ENCODE data around the gene BTN3A1.
A peak's percentile ranks its signal among the peaks of the same experiment; 100 is the strongest.

Gene BTN3A1

DNA sequence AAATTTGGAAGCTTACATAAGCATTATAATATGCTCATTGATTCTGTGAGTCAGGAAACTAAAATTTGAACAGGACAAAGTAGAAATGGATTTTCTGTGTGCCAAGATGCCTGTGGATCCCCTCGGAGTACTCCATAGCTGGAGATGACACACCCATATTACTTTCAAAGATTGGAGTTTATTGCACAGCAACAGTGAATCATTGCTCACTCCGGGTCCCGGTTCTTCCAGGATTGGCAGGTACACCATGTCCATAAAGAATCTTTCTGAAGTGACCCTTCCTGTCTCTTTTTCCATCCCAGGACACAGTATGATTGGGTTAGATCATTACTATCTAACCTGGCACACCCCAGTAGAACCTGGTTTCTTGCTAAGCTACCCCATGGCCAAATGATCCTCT is 21.8 kb upstream of the BTN3A1 start:
- no peak for DNase-seq

DNA sequence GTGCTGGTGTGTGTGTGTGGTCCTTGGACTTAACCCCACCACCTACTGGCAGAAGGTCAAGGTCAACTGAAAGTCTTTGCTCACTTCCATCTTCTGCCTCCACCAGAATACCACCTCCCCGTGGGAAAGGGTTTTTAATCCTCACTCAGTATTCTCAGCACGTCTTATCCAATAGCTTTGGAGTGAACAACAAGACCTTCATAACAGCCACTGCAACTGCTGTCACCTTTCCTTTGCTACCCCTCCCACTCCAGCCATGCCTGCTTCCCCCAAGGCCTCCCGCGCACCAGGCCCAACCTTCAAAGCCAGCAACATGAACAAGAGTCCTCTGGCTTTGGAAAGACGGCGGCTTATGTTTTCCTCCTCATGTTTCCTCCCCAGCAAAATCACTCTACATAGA is 20.0 kb upstream of the BTN3A1 start:
- no peak for DNase-seq

DNA sequence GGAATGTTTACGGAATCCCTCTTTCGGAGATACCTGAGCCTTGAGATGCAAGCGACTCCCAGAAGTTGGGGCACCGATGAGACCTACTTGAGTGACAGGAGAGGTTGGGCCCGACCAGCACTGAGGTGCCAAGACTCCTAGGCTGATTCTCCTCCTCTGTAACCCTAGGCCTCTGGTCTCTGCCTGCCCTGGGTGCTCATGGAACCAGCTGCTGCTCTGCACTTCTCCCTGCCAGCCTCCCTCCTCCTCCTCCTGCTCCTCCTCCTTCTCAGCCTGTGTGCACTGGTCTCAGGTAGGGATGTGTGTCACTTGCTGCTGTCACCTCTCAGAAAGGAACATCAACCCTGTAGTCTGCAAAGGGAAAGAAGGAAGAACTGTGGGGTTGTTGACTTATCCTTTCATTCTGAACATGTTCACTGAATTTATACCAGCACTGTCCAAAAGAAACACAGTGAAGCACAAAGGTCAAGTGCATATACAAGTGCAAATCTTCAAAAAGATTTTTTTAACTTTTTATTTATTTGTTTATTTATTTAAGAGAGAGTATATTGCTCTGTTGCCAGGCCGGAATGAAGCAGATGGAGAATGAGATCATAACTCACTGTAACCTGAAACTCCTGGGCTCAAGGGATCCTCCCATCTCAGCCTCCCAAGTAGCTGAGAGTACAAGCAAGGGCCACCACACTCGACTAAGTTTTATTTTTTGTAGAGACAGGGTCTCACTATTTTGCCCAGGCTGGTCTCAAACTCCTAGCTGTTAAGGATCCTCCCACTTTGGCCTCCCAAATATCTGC is 18.3 kb upstream of the BTN3A1 start:
- DNase-seq = peak; percentile 22

DNA sequence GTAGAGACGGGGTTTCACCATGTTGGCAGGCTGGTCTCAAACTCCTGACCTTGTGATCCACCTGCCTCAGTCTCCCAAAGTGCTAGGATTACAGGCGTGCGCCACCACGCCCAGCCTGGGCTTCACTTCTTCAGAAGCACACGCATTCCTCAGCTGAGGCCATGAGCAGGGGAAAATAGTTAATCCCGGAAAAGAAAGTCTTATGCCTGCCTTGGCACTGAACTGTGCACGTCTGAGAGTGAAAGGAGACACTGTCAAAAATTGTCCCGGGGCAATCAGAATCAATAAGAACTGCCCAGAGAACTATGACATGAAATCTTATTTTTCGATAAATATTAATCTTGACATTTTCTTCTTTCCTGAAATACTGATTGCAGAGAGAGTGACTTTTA is 16.3 kb upstream of the BTN3A1 start:
- DNase-seq = no peak

DNA sequence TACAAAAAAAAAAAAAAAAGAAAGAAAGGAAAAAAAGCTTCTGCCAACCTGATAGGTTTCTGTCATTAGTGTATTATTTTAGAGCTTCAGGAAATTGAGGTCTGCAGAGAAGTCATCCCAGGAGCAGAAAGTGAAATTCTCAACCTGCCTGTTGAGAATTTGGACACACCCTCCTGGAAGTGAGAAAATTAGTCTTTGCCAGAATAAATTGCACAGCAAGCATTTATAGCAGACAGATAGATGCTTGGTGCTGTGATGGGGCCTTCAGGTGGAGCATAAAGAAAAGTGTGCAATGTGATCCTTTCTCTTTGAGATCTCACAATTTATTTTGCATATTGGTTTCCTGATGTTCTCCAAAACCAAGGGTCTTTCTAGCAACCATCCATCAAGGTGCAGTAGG is 14.5 kb upstream of the BTN3A1 start:
- no peak for DNase-seq

DNA sequence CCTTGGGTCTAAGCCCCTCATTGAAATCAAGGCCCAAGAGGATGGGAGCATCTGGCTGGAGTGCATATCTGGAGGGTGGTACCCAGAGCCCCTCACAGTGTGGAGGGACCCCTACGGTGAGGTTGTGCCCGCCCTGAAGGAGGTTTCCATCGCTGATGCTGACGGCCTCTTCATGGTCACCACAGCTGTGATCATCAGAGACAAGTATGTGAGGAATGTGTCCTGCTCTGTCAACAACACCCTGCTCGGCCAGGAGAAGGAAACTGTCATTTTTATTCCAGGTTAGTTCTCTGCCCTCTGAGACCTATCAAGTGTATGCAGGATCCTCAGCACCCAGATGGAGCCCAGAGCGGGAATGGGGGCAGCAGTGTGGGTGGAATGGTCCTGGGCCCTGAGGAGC is 14.1 kb upstream of the BTN3A1 start:
- DNase-seq = no peak

DNA sequence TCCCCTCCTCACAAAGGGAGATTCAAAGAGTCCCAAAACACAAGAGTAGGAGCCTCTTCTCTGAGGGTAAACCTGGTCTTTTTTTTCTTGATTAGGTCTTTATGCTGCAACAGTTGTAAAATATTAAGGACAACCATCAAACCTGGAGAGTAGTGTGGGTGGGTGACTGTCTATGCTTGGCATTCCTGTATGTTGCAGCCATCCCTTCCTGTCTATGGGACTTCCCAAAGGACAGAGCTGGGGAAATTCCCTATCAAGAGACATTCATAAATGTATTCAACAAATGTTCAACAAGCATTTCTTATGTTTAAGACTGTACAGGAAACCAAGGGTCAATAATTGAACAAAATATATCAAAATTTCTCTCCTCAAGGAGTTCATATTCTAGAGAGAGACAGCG is 13.6 kb upstream of the BTN3A1 start:
- DNase-seq = no peak

DNA sequence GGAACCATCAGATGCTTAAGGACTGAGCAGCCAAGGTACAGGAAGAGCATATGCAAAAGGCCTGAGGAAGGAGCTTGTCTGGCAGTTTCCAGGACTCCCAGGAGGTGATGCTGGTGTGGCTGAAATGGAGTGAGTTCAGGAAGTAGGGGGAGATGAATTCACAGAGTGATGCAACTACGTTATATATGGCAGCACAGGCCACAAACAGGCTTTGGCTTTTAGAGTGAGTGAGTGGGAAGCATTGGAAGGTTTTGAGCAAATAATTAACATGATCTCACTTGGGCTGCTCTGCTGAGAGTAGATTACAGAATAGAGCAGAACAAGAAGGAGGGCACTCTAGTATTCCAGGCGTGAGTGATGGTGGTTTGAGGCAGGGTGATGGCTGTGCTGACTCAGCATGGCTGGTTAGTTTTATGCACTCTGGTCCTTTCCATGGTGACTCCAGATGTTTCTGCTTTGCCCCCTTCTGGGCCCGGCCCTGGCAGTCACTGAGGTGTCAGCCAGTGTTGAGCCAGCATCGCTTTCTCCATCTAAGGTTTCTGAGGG is 12.7 kb upstream of the BTN3A1 start:
- no peak for DNase-seq

DNA sequence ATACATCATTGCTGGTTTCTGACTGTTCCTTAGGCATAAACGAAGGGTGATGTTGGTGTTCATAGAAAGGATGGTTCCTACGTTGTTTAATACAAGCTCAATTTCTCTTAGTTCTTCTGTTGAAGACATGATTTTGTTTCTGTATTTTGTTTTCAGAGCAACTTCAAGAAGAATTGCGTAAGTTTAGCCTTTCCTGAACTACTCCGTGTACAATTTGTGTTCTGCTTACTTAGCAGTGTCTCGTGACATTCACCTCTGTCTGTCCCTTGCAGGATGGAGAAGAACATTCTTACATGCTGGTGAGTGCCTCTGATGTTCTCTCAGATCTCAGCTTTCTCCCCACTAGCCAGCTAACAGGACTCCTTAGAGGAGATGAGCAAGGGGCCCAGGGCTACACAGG is 11.5 kb upstream of the BTN3A1 start:
- no peak for DNase-seq

DNA sequence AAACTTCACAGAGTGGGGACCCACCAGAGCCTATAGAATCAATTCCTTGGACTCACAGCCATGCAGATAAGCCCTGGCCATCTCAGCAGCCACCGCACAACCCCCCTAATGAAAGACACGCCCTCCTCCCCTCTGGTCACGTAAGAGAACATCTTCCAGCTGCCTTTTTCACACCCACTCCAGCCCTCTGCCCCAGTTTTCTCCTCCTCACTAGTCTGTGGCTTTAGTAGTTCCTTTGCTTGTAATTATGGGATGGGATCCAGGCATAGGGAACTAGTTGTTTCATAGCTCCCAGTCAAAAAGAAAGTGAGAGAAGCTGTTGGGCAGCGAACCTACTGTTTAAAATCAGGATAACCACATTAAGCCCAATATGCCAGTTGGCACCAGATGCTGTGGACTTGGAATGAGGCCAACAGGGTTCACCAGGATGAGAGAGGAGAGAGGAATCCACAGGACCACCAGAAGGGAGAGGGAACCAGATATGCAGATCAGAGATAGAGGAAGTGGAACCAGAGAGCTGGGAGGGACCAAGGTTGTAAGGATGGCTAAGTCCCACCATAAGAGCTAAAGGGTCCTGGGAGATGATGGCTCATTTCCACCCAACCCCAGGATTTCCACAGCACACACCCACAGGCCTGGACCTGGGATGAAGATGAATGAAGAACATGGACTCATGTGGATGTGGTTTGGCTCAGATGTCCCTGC is 9.0 kb upstream of the BTN3A1 start:
- DNase-seq = no peak

DNA sequence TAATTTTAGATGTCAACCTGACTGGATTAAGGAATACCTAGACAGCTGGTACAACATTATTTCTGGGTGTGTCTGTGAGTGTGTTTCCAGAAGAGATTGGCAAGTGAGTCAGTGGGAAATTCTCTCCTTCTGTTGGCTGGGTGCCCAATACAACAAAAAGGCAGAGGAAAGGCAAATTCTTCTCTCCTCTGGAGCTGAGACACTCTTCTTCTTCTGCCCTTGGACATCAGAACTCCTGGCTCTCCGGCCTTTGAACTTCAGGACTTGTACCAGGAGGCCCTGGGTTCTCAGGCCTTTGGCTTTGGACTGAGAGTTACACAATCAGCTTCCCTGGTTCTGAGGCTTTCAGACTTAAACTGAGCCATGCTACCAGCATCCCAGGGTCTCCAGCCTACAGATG is 7.8 kb upstream of the BTN3A1 start:
- no peak for DNase-seq

DNA sequence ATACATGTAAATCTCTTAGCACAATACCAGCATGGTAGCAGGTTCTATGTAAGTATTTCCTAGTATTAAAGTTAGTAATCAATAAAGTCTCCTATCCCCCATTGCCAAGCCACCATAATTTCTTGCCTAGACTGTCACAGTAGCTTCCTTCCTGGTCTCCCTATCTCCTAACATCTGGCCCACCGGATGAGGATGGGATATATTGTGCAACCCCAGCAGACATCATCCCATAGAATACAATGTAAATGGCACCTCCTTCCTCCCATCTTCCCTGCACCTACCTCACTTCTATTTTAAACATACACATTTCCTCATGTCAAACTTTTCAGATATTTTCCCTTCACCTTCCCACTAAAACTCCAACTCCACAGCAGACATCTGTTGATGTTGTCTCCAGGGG is 3.5 kb upstream of the BTN3A1 start:
- DNase-seq = no peak

DNA sequence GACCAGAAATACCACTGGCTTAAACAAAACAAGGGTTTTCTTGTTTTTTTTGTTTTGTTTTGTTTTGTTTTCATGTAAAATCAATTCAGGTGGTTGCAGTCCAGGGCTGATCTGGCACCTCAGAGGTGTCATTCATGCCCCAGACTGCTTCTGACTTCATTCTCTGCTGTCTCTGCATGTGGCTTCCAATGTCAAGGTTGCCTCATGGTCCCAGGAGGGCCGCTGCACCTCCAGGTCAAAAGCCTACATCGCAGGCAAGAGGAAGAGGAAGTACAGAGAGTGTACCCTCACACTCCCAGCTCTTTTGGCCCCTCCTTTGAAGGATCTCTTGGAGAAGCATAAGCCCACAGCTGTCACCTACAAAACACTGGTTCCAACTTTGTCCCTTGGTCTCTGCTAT is 1.4 kb upstream of the BTN3A1 start:
- DNase-seq = no peak

DNA sequence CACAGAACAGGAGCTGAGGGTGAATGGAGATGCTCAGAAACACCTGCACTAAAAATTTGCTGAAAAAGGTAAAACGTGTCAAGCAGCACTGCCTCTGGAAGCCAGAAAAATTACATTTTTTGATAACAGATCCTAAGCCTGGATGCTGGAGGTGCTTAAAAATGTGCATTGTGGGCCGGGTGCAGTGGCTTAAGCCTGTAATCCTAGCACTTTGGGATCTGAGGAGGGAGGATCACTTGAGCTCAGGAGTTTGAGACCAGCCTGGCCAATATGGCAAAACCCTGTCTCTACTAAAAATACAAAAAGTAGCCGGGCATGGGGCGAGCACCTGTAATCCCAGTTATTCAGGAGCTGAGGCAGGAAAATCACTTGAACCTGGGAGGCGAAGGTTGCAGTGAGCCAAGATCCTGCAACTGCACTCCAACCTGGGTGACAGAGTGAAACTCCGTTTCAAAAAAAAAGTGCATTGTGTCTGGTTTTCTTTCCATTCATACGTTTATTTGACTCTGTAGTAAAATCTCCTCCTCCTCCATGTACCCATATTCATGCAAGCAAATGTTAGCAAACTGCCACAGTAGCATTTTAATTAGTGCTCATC is 587 bp upstream of the BTN3A1 start:
- no peak for DNase-seq

DNA sequence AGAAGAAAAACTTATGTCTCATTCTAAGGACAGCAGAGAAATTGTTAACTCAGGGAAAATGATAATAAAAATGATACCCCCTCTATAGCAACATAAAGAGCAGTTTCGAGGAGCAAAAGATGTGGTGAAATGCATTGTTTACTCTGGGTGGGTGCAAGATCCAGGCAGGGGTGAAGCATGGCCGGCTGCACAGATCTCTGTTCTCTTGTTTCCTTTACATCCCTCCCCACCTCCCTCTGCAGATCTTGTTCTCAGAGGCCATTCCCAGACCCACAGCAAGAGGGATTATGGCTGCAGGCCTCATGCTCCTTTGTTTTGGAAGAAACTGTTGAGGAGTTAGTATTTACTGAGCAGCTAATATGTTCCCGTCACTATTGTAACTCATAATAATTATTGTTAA is 1.8 kb downstream of the BTN3A1 start:
- DNase-seq = no peak

DNA sequence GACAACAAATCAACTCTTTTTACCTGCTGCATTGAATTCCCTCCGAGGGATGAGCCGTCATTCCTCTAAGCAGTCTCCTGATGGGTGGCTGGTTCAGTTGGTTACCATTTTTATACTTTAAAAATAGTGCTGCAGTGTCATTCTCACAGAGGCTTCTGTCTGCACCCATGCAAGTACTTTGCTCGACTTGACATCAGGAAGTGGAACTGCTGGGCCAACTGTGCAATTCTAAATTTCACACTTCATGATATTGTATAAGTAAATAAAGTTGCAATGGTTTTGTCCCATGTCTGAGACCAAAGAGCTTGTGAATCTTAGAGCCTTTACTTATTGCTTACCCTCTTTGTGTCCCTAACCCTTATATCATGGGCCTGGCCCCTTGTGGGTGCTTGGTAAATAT is 2.5 kb downstream of the BTN3A1 start:
- DNase-seq = peak; percentile 13

DNA sequence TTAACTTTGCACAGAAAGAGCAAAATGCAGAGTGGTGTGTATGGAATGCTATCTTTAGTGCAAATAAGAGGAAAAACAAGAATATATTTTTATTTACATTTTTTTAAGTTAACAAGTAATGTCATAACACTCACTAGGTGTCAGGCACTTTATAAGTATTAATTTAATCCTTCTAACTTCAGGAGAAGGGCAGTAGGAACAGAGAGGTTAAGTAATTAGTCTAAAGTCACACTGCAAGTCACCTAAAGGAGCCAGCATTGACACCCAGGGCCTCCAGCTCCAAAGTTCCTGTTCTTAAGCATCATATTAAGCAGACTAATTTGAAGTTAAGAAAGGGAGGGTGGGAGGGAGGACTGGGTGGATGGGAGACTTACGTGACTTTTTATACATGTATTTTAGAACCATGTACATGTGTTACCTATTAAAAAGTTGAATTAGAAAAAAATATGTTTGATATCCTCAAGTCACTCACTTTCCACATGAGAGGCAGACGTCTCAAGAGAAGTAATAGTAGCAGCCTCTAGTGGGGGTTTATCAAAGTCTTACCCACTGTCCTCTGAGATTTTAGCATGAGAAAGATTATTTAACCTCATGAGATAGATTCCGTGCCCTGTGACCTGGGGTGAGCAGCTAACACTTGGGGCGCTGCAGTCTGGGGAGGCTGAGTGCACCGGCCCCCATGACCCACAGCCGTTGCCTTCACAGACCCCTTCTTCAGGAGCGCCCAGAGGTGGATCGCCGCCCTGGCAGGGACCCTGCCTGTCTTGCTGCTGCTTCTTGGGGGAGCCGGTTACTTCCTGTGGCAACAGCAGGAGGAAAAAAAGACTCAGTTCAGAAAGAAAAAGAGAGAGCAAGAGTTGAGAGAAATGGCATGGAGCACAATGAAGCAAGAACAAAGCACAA is 7.0 kb downstream of the BTN3A1 start:
- no peak for DNase-seq

DNA sequence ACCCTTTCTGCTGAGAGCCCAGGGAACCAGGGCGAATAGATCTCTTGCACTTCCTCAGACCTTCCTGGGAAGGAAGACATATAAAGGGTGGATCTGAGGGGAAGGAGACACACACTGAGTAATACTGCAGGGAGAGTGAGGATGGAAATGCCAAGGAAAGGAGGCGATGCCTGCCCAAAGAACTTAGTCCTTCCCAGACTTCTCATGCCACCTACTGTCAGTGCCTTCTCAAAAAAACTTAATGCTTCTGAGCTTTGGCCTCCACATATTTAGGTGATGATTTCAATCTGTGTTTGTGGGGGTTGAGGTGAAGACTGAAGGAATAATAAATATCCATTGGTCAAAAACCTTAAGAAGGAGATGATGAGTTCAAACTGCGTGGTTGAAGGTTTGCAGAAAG is 9.7 kb downstream of the BTN3A1 start:
- DNase-seq = no peak

DNA sequence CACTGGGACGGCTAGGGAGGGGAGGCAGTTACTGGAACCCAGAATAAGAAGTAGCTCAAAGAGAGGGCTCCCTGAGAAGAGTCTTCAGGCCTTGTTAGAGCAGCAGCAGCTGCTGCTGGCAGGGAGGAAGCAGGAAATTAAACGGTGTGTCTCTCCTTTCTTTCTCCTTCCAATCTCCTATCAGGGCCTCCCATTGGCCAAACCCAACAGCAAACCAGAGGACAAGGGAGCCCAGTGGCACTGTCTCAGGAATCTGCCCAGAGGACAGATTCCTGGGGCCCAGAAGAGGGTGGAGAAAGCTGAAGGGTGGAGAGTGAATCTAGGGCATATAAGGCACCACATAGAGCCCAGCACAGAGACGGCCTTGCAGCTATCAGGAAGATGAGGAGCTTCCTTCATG is 10.2 kb downstream of the BTN3A1 start:
- DNase-seq = no peak

DNA sequence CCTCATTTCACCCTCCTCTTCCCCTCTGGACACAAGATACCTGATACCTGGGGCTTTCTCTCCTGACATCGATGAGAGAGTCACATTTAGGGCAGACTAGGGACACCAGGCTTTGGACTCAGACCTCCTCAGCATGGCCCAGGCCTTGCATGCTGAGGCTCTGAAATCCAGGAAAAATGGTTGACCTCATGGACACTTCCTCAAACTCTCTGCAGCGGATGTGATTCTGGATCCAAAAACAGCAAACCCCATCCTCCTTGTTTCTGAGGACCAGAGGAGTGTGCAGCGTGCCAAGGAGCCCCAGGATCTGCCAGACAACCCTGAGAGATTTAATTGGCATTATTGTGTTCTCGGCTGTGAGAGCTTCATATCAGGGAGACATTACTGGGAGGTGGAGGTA is 10.9 kb downstream of the BTN3A1 start:
- DNase-seq = no peak

DNA sequence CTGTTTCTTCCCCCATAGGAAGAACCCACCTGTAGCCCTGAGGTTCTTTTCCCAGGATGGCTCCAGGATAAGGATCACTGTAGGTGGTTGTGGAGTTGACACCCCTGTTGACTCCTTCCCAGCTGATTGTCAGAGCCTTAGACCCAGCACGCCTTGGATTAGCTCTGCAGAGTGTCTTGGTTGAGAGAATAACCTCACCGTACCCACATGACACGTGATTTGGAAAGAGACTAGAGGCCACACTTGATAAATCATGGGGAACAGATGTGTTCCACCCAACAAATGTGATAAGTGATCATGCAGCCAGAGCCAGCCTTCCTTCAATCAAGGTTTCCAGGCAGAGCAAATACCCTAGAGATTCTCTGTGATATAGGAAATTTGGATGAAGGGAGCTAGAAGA is 12.2 kb downstream of the BTN3A1 start:
- no peak for DNase-seq

DNA sequence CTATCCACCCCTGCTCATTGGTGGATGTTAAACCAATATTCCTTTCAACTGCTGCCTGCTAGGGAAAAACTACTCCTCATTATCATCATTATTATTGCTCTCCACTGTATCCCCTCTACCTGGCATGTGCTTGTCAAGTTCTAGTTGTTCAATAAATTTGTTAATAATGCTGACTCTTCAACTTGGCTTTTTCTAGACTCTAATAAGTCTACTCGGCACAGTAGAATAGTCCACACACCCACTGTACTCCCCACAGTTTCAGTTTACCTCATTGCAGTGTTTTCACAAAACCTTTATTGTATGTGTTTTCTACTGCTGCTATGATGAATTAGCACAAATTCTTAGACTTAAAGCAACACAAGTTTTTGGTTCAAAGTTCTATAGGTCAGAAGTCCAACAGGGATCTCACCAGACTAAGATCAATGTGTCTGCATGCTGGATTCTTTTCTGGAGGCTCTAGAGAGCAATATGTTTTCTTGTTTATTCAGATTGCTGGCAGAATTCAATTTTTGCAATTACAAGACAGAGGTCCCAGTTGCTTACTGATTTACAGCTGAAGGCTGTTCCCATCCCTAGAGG is 13.1 kb downstream of the BTN3A1 start:
- no peak for DNase-seq

DNA sequence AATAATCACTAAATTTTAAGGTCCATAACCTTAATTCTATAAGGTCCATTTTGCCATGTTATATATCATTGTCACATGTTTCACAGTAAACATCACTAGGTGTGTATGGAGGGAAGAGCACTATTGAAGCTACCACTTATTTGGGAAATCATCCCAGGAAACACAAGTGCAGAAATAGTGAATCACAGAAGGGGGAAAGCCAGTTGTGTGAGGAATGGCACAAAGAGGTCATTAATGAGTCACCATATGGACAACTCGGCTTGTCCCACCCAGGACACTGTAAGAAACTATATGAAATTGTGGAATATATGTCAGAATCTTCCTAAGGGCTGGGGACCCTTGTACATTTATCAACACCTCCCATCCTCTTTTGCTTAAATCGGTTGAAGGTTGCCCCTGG is 13.7 kb downstream of the BTN3A1 start:
- DNase-seq = no peak
